HepG2 (cell line): ENCODE data around the gene STEAP1. TPM values are rescaled to one million over a fixed set of nuclear protein-coding genes. Genes with fewer than 3 reads are reported as not detected.

Source experiments
- AHR ChIP-seq: IDR thresholded peaks from 2 replicates; pipeline ENCODE4 v1.6.1; 2018; ENCODE audit warnings: missing genetic modification reagents, missing compliant biosample characterization
- EP300 ChIP-seq, 3 experiments: sonication (generic) in 1 of 3; formaldehyde crosslinking in 1 of 3; IDR thresholded peaks; 2 replicates each; pipeline versions ENCODE4 v1.5.1 to v1.6.1; 2011 to 2020; ENCODE audit warnings: low read depth in 2 of 3, low read length in 2 of 3, borderline replicate concordance in 1 of 3, improper control_type of control experiment in 1 of 3, mild to moderate bottlenecking in 1 of 3, missing genetic modification reagents in 1 of 3, moderate library complexity in 1 of 3
- FOXO1 ChIP-seq: sonication (generic); formaldehyde crosslinking; IDR thresholded peaks from 2 replicates; pipeline ENCODE4 v1.4.0; 2020; ENCODE audit warnings: missing genetic modification reagents
- GATAD2A ChIP-seq: IDR thresholded peaks from 2 replicates; pipeline ENCODE4 v1.6.1; 2016
- NBN ChIP-seq: fragments of 450-650 bp; conservative IDR thresholded peaks from 2 replicates; pipeline ENCODE4 v1.6.1; 2017
- NFIC ChIP-seq: IDR thresholded peaks from 2 replicates; pipeline ENCODE4 v1.6.1; 2012; ENCODE audit warnings: mild to moderate bottlenecking, low read length, inconsistent platforms
- NKX3-1 ChIP-seq: sonication (generic); formaldehyde crosslinking; IDR thresholded peaks from 2 replicates; pipeline ENCODE4 v1.5.0; 2020; ENCODE audit warnings: missing genetic modification reagents
- PCBP2 ChIP-seq: fragments of 200-400 bp; formaldehyde crosslinking; optimal IDR thresholded peaks from 2 replicates; pipeline ENCODE3; 2018; ENCODE audit warnings: low read length, low read depth; ENCODE audit not compliant: poor library complexity, severe bottlenecking
- TBX2 ChIP-seq: sonication (generic); formaldehyde crosslinking; IDR thresholded peaks from 2 replicates; pipeline ENCODE4 v1.5.0; 2020; ENCODE audit warnings: missing genetic modification reagents, mild to moderate bottlenecking, borderline replicate concordance
- THAP8 ChIP-seq: sonication (generic); formaldehyde crosslinking; IDR thresholded peaks from 2 replicates; pipeline ENCODE4 v1.5.1; 2020; ENCODE audit warnings: missing genetic modification reagents, mild to moderate bottlenecking, borderline replicate concordance
- ZNF451 ChIP-seq: sonication (generic); formaldehyde crosslinking; IDR thresholded peaks from 2 replicates; pipeline ENCODE4 v1.5.0; 2020; ENCODE audit warnings: mild to moderate bottlenecking, missing genetic modification reagents
- ZNF674 ChIP-seq: sonication (generic); formaldehyde crosslinking; IDR thresholded peaks from 2 replicates; pipeline ENCODE4 v1.5.0; 2020; ENCODE audit warnings: low read depth, mild to moderate bottlenecking, missing genetic modification reagents
- polyA plus RNA-seq, 8 experiments: library from polyadenylated mRNA; depleted of rRNA in 3 of 8; stranded (reverse) in 7 of 8; unstranded in 1 of 8; fragments of >200 nt; fragmentation: Illumina TruSeq in 4 of 8; extraction: Trizol in 4 of 8; gene quantifications; 2 replicates each; pipeline versions ENCODE4 v1.2.1 to v1.2.3, GENCODE V29; 2011 to 2016; ENCODE audit warnings: low read depth in 4 of 8, missing spikeins in 1 of 8, mixed read lengths in 1 of 8; ENCODE audit not compliant: insufficient read depth in 1 of 8
- total RNA-seq, 5 experiments: library from RNA; depleted of rRNA; stranded (reverse); fragments of >200 nt; fragmentation: Illumina TruSeq; extraction: Trizol; gene quantifications; 2 replicates each; pipeline ENCODE4 v1.2.3, GENCODE V29; 2016; ENCODE audit warnings: low read depth in 1 of 5
- TF ChIP-seq, protein P1 (sequence below): sonication (generic); formaldehyde crosslinking; IDR thresholded peaks from 2 replicates; pipeline ENCODE4 v1.4.0; 2020; ENCODE audit warnings: mild to moderate bottlenecking, missing genetic modification reagents, borderline replicate concordance
- TF ChIP-seq, protein P2 (sequence below): sonication (generic); formaldehyde crosslinking; IDR thresholded peaks from 2 replicates; pipeline ENCODE4 v1.9.0; 2021; ENCODE audit warnings: missing genetic modification reagents, borderline replicate concordance
- TF ChIP-seq, protein P3 (sequence below): sonication (generic); formaldehyde crosslinking; IDR thresholded peaks from 2 replicates; pipeline ENCODE4 v1.4.0; 2020; ENCODE audit warnings: missing genetic modification reagents, borderline replicate concordance

Gene STEAP1
- total and polyA plus RNA-seq, 2 of the 13 experiments (the other 11 are each of a cell fraction or from before 2014, with no cell fraction given), result 23.2 to 24.2 TPM

- TF ChIP-seq EP300 (IDR thresholded peaks at IDR 0.05; ENCODE audit: low read depth in 2 of 2, low read length in 2 of 2) (peak in 1 of 2 experiments; percentile 50; a peak in 1 of 4 replicates), EP300 (CRISPR knock-in tag; IDR thresholded peaks at IDR 0.05; ENCODE audit: borderline replicate concordance) (no peak), FOXO1 (CRISPR knock-in tag) (peak; percentile 40; the same call in 1 of the 2 replicates), GATAD2A (CRISPR knock-in tag) (peak; percentile 33; the same call in 1 of the 2 replicates), PCBP2 (no peak), AHR (no peak), NKX3-1 (no peak), NFIC (peak; percentile 74; the same call in 1 of the 2 replicates), TBX2 (CRISPR knock-in tag) (no peak), NBN (no peak), ZNF674 (CRISPR knock-in tag) (no peak), THAP8 (CRISPR knock-in tag) (no peak), ZNF451 (CRISPR knock-in tag) (no peak)
- TF ChIP-seq, protein P1, sequence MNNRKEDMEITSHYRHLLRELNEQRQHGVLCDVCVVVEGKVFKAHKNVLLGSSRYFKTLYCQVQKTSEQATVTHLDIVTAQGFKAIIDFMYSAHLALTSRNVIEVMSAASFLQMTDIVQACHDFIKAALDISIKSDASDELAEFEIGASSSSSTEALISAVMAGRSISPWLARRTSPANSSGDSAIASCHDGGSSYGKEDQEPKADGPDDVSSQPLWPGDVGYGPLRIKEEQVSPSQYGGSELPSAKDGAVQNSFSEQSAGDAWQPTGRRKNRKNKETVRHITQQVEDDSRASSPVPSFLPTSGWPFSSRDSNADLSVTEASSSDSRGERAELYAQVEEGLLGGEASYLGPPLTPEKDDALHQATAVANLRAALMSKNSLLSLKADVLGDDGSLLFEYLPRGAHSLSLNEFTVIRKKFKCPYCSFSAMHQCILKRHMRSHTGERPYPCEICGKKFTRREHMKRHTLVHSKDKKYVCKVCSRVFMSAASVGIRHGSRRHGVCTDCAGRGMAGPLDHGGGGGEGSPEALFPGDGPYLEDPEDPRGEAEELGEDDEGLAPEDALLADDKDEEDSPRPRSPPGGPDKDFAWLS (CRISPR knock-in tag), result no peak
- TF ChIP-seq, protein P2, sequence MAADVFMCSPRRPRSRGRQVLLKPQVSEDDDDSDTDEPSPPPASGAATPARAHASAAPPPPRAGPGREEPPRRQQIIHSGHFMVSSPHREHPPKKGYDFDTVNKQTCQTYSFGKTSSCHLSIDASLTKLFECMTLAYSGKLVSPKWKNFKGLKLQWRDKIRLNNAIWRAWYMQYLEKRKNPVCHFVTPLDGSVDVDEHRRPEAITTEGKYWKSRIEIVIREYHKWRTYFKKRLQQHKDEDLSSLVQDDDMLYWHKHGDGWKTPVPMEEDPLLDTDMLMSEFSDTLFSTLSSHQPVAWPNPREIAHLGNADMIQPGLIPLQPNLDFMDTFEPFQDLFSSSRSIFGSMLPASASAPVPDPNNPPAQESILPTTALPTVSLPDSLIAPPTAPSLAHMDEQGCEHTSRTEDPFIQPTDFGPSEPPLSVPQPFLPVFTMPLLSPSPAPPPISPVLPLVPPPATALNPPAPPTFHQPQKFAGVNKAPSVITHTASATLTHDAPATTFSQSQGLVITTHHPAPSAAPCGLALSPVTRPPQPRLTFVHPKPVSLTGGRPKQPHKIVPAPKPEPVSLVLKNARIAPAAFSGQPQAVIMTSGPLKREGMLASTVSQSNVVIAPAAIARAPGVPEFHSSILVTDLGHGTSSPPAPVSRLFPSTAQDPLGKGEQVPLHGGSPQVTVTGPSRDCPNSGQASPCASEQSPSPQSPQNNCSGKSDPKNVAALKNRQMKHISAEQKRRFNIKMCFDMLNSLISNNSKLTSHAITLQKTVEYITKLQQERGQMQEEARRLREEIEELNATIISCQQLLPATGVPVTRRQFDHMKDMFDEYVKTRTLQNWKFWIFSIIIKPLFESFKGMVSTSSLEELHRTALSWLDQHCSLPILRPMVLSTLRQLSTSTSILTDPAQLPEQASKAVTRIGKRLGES (CRISPR knock-in tag), result no peak
- TF ChIP-seq, protein P3, sequence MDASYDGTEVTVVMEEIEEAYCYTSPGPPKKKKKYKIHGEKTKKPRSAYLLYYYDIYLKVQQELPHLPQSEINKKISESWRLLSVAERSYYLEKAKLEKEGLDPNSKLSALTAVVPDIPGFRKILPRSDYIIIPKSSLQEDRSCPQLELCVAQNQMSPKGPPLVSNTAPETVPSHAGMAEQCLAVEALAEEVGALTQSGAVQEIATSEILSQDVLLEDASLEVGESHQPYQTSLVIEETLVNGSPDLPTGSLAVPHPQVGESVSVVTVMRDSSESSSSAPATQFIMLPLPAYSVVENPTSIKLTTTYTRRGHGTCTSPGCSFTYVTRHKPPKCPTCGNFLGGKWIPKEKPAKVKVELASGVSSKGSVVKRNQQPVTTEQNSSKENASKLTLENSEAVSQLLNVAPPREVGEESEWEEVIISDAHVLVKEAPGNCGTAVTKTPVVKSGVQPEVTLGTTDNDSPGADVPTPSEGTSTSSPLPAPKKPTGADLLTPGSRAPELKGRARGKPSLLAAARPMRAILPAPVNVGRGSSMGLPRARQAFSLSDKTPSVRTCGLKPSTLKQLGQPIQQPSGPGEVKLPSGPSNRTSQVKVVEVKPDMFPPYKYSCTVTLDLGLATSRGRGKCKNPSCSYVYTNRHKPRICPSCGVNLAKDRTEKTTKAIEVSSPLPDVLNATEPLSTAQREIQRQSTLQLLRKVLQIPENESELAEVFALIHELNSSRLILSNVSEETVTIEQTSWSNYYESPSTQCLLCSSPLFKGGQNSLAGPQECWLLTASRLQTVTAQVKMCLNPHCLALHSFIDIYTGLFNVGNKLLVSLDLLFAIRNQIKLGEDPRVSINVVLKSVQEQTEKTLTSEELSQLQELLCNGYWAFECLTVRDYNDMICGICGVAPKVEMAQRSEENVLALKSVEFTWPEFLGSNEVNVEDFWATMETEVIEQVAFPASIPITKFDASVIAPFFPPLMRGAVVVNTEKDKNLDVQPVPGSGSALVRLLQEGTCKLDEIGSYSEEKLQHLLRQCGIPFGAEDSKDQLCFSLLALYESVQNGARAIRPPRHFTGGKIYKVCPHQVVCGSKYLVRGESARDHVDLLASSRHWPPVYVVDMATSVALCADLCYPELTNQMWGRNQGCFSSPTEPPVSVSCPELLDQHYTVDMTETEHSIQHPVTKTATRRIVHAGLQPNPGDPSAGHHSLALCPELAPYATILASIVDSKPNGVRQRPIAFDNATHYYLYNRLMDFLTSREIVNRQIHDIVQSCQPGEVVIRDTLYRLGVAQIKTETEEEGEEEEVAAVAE (CRISPR knock-in tag), result no peak
Observed at GRCh38 chr7:90210475-90210874, 56.2 kb downstream of the STEAP1 start (continued).
